NK-92 treated with Interleukin-12 subunit alpha and Interleukin-12 subunit beta, amount 100 ng/mL, for 24 hours (cell line): ENCODE data around the gene RFX7.
"Not testable (repeated sequence)": the region's sequence is repeated elsewhere in the genome, so short reads cannot be mapped to it uniquely, and the experiment has no call there.

Experiments
- DNase-seq: peaks from one replicate; lab custom pipeline; 2025; lab: John Stamatoyannopoulos, UW

RFX7 gene

DNA sequence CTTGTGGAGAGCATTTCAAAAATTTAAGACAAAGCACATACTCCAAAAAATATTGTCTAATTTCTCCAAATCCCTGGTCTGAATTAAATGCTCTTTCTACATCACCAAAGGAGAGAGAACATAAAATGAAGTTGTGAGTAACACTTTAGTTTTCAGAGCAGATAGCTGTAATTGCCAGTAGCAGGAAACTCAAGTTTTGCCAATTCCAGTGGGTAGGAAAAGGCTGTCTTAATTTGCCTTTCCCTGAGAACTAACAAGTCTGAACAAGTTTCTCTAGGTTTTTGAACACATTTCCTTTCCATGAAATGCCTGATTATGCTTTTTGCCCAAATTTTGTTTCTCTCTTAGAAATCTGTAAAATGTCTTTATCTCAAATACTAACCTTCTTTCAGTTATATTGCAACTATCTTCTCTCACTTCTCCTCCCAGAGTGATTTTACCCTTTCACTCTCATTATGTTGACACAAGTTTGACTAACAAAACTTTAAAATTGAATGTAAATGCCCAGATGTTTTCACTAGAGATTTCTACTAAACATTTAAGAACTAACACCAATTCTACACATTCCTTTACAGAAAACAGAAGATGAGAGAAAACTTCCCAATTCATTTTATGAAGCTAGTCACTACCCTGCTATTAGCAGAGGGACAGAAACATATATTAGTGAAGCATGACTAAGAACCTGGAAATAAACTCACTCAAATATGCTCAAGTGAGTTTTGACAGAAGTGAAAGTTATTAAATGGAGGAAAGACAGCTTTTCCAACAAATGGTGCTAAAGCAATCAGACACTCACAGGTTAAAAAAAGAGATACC, 38.4 kb downstream of the RFX7 start:
- no peak for DNase-seq

DNA sequence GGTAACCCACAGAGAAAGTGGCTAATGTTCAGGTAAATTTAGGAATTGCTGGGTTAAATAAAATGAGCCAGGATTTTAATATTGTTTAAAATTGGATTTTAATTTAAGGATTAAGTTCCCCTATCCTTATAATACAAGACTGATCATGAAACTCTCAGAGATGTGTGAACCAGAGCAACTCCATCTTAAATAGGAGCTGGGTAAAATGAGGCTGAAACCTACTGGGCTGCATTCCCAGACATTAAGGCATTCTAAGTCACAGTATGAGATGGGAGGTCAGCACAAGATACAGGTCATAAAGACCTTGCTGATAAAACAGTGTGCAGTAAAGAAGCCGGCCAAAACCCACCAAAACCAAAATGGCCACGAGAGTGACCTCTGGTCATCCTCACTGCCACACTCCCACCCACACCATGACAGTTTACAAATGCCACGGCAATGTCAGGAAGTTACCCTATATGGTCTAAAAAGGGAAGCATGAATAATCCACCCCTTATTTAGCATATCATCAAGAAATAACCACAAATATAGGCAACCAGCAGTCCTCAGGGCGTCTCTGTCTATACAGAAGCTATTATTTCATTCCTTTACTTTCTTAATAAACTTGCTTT, 40.3 kb downstream of the RFX7 start:
- DNase-seq: not testable (repeated sequence)

DNA sequence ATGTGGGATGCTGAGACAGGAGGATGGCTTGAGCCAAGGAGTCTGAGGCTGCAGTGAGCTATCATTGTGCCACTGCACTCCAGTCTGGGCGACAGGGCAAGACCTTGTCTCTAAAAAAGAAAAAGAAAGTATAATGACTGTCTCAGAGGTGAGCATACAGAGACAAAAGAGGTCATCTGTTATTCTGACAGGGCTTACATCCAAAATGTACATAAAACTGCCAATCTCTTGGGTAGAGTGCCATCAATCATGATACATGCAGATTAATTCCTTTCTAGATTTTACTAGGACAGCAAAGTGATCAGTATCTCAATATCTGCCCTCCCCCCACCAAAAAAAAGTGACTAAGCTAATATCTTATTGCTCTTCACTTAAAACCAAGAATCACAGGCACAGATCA, 41.0 kb downstream of the RFX7 start:
- no peak for DNase-seq

DNA sequence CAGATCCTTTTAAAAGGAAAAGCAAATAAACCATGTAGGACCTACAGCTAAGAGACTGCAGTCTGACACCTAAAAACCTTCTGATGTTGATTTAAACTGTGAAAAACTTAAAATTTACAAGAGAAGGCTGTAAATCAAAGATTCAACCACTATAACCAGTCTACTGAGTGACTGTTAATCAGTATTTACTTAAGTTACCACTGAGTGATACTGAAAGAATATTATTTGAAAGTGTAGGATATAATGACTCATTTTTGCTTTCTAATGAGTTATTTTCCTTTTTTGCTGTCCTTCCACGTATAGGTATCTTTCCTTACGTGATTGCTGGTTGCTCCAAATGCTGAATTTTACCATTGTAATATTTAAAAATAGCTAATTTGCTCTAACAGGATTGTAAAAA, 44.6 kb downstream of the RFX7 start:
- DNase-seq: no peak

DNA sequence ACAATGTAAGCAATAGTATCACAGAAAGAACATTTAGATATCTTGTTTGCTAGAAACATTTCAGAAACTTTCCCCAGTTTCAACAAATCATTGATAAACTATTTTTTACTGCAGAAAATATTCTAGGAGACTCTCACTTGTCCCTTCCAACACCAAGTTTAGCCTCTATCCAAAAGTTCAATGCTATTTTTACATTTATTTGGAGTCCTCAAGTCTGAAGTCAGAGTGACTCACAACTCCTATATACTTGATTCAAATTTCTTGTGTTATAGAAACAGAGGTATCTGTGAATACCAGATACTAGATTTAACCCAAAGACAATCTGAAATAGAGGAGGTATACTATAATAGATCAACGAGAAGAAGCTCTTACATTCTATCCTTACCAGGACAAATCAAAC, 49.6 kb downstream of the RFX7 start:
- DNase-seq: no peak

DNA sequence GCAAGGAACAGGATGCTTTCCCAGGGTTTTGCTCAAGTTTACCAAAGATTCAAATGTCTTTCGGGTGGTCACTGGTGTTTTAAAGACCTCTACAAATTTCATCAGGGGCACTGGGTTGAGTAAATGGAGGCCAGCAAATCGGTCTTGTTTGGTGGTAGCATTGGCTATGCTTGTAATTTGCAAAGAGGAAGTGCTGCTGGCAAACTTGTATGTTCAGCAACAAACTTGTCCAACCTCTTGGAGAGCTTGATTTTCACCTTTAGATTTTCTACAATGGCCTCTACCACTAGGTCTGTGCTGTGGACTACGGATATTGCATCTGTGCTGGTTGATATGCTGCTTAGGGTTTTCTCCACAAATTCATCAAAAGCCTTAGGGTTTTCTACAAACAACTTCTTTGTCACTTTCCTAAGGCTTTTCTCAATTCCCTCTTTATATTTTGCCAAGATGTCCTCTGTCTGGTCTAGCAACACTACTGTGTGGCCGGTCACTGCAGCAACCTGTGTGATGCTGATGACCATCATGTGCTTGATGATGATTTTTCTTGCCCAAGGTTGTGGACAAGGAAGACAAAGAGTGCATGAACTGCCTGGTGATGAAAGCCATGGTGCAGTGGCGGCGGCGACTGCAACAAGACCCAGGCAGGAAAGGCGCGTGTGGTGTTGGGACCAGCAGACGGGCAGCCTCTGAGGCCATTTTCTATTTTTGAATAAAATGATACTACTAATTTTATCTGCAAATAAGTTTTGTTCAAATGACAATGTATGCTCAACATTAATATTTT, 50.8 kb downstream of the RFX7 start:
- DNase-seq: no peak

DNA sequence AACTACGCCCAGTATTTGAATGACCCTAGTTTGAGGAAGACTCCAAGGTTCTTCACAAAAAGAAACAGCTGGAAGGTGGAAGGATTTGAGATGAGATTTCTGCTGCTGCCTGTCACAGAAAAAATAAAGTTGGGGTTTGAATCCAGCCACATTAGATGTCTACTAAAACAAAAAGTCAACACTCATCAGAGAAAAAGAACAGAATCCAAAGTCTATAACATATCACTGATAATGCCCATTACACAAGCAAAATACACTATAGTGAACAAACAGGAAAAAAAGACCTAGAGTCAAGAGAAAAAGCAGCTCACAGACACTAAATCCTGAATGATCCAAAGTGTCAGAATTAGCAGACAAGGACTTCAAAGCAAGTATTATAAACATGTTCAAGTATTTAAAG, 56.0 kb downstream of the RFX7 start:
- DNase-seq: no peak

DNA sequence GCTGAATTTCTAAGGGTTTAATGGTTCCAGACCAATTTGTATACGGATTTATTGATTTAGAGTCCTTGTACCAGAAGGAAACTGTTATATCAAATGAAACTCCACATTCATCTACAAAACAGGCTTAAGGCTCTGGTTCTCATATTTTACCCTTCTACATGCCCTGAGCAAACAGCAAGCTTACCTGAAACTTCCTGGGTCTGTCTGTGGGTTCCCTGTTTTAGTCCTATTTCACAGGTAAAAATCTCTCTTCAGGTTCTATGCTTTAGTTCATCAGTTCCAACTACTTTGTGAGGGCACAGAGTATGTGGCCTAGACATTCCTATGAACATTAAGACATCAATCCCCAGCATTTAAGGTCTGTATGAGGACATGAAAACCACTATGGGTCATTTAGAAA, 57.7 kb downstream of the RFX7 start:
- no peak for DNase-seq

DNA sequence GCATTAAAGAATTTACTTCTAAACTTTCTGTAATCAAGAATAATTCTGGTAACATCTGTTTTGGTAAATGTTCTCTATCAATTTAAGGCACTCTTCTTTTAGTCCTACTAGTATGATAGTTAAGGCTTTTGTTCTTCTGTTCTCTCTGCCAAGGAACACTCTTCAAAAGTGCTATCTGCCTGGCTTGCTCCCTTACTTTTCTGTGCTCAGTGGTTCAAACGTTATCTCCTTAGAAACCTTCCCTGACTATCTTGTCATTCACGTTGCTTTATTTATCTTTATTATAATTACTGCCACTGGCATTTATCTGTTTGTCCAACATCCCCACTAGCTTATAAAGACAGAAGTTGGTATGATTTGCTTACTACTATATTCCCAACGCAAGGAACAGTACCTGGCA, 59.2 kb downstream of the RFX7 start:
- no peak for DNase-seq

DNA sequence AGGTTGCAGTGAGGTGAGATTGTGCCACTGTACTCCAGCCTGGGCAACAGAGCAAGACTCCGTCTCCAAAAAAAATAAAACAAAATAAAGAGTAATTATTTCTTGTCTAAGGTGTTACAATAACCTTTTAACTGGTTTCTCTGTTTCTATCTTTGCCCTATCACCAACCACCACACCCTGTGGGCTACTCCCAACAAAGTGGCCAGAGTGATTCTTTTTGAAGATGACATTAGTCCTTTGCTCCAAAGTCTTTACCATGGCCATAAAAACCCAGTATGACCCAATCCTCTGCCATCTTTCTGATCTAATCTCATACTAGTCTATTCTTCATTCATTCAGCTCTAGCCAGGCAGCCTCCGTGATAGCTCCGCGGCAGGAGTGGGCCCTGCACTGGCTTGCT, 62.8 kb downstream of the RFX7 start:
- no peak for DNase-seq

DNA sequence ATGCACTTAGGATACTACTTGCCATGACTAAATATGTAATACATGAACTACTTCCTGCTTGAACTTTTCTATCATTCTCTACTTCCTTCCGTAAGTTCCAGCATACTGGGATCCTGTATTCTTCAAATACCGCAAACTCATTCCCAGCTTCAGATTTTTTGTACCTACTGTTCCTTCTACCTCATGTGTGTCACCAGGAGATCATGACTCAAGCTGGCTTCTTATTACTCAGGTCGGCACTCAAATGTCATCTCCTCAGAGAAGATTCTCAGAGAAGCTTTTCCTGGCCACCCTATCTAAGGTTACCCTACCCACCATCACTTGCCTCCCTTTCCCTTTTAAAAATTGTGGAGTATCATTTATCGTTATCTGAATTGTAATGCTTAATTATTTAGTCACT, 66.7 kb downstream of the RFX7 start:
- DNase-seq: no peak

DNA sequence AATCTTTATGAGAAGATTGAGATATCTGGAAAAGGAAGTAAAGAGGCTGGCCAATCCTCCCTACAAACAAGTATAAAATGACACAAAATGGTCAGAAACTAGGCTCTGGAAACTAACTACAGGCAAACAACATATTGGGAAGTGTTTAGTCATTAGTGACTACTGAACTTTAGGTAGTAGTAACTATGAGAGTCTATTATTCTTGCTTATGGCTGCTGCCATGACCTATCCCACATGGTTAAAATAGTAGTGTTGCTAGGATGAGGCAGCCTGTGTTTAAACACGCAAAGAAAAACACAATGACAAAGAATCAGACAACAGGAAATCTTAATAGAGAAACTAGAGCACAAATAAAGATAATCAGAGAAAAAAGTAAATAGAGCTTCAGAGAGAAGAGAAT, 67.9 kb downstream of the RFX7 start:
- no peak for DNase-seq

DNA sequence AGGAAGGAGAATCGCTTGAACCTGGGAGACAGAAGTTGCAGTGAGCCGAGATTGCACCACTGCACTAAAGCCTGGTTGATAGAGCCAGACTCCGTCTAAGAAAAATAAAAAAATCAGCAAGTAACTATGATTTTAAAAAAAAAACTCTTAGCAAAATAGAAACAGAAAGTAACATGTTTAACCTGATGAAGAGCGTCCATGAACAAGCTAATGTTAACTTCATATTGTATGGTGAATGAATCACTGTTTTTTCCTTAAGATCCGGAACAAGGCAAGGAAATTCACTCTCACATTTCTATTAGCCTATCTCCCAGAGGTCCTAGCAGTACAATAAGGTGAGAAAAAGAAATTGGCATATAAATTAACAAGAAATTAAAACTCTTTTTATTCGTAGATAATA, 69.0 kb downstream of the RFX7 start:
- DNase-seq: no peak

DNA sequence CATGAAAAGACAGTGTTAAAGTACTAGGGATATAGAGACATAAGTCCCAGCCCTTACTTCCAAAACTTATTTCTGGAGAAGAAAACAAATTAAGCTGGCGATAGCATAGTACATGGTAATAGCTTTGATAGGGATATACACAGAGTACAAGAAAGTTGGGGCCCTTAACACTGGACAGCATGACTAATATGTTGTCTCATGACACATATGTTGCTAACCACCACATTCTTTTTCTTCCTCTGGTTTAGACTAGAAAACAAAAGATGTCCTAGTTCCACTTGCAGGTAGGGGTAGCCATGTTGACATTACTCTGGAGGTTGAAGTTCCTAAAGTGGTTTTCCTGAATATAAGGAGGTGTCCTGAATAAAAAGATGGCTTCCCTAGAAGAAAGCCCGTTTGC, 75.3 kb downstream of the RFX7 start:
- DNase-seq: no peak

DNA sequence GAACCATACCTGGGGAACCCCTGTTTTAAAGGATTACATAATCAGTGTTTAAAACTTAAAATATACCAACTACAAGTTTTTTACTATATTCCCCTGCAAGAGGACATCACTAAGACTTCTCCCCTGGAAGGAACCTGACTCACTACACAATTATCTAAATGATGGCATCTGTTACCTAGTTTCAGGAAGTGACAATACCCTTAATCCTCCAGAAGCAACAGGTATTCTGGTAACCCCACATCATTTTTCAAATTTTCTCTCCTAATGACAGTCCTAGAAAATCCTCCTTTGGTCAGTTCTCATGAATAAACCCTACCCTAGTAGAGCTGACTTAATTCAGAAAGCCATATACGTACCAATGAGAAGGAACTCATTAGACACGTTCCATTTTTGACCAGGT, 78.4 kb downstream of the RFX7 start:
- no peak for DNase-seq

DNA sequence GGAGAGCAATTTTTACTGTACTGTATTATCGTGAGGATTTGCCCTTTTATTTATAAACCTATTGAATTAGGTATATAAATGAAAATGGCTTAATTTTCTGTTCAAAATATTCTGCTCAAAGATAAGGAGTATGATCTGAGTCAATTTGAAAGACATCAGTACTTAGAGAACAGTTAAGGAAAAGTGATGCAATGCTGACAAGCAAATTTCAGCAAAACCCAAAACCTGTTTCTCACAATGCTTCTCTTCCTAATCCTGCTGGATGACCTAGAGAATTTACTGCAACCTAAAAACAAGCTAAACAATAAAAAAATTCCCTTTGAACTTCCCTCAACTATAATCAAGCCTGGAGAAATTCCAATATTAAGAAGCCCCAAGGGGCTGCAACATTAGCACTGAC, 82.7 kb downstream of the RFX7 start:
- no peak for DNase-seq

DNA sequence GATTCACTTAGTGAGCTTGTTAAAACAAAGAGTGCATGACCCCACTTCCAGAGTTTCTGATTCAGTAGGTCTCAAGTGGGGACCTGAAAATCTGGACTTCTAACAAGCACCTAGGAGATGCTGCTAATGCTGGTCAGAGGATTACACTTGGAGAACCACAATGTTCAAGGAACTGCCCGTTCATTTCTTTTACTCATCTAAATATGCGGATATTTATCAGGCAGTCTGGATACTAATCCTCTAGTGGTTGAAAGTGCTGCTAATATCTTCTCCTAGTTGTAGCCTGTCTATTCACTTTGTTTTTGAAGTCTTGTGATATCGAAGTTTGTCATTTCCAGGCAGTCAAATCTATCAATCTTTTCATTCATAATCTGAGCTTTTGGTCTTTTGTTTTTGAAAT, 86.8 kb downstream of the RFX7 start:
- no peak for DNase-seq

DNA sequence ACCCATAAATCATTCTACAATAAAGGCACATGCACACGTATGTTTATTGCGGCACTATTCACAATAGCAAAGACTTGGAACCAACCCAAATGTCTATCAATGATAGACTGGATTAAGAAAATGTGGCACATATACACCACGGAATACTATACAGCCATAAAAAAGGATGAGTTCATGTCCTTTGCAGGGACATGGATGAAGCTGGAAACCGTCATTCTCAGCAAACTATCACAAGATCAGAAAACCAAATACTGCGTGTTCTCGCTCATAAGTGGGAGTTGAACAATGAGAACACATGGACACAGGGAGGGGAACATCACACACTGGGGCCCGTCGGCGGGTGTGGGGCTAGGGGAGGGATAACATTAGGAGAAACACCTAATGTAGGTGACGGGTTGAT, 88.4 kb downstream of the RFX7 start:
- DNase-seq: not testable (repeated sequence)

DNA sequence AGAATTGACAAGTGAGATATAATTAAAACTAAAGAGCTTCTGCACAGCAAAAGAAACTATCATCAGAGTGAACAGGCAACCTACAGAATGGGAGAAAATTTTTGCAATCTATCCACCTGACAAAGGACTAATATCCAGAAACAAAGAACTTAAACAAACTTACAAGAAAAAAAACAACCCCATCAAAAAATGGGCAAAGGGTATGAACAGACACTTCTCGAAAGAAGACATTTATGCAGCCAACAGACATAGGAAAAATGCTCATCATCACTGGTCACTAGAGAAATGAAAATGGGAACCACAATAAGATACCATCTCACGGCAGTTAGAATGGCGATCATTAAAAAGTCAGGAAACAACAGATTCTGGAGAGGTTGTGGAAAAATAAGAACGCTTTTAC, 88.9 kb downstream of the RFX7 start:
- not testable (repeated sequence) for DNase-seq

DNA sequence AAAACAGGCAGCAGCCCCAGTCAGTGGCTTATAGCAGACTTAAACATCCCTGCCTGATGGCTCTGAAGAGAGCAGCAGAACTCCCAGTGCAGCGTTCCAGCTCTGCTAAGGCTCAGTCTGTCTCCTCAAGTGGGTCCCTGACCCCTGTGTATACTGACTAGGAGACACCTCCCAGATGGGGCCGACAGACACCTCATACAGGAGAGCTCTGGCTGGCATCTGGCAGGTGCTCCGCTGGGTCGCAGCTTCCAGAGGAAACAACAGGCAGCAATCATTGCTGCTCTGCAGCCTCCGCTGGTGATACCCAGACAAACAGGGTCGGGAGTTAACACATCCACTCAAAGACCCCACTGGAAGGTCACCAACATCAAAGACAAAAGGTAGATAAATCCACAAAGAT, 93.5 kb downstream of the RFX7 start:
- no peak for DNase-seq

DNA sequence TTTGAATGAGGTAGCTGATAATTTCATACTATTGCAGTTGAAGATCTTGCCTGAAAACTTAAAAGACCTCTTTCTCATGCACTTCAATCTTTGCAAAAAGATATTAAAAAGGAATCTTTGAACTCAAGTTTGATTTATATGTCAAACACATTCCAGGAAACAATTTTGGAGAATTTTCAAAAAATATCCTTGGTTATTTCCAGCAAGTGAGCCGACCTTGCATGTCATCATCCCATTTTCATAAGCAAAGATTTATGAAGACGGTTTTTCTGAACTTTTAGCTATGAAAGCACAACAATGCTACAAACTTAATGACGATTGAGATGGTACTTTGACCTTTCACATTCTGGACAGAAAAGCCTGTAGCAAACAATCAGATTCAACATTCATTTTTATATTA, 95.6 kb downstream of the RFX7 start:
- no peak for DNase-seq

DNA sequence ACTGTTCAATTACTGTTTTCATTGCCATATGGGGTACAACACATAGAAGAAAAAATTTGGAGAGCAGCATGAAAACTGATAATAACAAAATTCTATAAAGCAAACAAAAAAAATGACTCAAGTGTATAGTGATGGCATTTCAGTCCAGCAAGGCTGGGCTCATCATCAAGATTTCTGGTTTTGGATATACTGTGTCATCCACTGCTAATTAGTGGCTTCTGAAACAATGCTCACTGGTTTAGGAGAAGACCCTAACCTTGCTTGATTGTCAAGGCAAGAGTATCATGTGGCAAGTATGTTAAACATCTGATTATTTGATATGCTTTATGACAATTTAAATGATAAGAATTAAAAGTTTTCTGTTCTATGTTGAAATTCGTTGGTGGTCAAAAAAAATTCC, 96.9 kb downstream of the RFX7 start:
- DNase-seq: no peak

DNA sequence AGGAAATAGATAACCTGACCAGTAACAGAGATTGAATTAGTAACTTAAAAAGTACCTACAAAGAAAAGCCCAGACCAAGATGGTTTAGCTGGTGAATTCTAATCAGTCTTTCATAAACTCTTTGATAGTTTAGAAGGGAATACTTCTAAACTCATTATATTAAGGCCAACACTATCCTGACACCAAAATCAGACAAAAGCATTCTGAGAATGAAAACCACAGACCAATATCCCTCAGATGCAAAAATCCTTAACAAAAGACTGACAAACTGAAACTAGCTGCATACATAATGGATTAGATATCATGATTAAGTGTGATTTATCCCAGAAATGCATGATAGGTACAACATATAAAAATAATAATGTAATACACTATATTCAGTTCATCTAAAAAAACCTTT, 115.6 kb downstream of the RFX7 start:
- DNase-seq: no peak
